ENCODE data around the gene FOXP4. TPM values are rescaled to one million over a fixed set of nuclear protein-coding genes. Genes with fewer than 3 reads are reported as not detected.

The FOXP4 gene
- polyA plus RNA-seq, 2 of the 4 experiments (the other 2 are of a cell fraction) = 2.6 to 14.2 TPM

DNA sequence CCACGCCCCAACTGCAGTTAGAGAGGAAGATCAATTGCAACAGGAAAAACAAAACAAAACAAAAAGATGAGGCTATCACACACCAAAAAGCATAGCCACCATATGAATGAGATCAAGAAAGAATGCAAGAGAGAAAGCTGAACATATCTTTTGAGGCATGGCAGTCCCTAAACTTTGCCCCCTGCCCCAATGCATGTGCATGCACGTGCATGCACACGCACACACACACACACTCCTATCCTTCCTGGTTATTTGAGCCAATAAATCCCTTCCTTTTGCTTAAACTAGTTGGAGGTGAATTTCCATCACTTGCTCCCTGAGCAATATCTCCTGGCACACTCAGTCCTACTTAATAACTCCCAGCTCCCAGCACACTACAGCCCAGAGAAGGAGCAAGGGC lies 48.6 kb upstream of the FOXP4 start:
- H3K4me2 ChIP-seq = no peak overlapping the region
- H3K27ac ChIP-seq = no peak overlapping the region
- DNase-seq (ENCODE audit: low read depth in 1 of 2, low spot score in 1 of 2) (no peak), FAIRE-seq (no peak), ATAC-seq (no peak)
- no peaks in the 10 kb centered on the region for H3K4me1 ChIP-seq
- 78% methylated on average over 3 of the region's 3 CpGs for WGBS (ENCODE audit: missing lambda C conversion rate)
- TF ChIP-seq CBX2 (IDR thresholded peaks at IDR 0.05; ENCODE audit: borderline replicate concordance, low read depth) (no peak), HOXA7 (CRISPR knock-in tag; IDR thresholded peaks at IDR 0.05) (no peak), PHF8 (IDR thresholded peaks at IDR 0.05; ENCODE audit: borderline replicate concordance, low read depth) (no peak), POLR2A (IDR thresholded peaks at IDR 0.05; ENCODE audit: low read length) (no peak), FOSL2 (IDR thresholded peaks at IDR 0.05) (no peak), FOSL2 (CRISPR knock-in tag; IDR thresholded peaks at IDR 0.05) (no peak), HOXB5 (CRISPR knock-in tag; IDR thresholded peaks at IDR 0.05) (no peak)
- TF ChIP-seq, protein P1, sequence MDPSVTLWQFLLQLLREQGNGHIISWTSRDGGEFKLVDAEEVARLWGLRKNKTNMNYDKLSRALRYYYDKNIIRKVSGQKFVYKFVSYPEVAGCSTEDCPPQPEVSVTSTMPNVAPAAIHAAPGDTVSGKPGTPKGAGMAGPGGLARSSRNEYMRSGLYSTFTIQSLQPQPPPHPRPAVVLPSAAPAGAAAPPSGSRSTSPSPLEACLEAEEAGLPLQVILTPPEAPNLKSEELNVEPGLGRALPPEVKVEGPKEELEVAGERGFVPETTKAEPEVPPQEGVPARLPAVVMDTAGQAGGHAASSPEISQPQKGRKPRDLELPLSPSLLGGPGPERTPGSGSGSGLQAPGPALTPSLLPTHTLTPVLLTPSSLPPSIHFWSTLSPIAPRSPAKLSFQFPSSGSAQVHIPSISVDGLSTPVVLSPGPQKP (IDR thresholded peaks at IDR 0.05; ENCODE audit: low read depth, low read length) = no peak
- TF ChIP-seq, protein P2, sequence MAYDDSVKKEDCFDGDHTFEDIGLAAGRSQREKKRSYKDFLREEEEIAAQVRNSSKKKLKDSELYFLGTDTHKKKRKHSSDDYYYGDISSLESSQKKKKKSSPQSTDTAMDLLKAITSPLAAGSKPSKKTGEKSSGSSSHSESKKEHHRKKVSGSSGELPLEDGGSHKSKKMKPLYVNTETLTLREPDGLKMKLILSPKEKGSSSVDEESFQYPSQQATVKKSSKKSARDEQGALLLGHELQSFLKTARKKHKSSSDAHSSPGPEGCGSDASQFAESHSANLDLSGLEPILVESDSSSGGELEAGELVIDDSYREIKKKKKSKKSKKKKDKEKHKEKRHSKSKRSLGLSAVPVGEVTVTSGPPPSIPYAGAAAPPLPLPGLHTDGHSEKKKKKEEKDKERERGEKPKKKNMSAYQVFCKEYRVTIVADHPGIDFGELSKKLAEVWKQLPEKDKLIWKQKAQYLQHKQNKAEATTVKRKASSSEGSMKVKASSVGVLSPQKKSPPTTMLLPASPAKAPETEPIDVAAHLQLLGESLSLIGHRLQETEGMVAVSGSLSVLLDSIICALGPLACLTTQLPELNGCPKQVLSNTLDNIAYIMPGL (CRISPR knock-in tag; IDR thresholded peaks at IDR 0.05; ENCODE audit: borderline replicate concordance) = no peak
- TF ChIP-seq, protein P3, sequence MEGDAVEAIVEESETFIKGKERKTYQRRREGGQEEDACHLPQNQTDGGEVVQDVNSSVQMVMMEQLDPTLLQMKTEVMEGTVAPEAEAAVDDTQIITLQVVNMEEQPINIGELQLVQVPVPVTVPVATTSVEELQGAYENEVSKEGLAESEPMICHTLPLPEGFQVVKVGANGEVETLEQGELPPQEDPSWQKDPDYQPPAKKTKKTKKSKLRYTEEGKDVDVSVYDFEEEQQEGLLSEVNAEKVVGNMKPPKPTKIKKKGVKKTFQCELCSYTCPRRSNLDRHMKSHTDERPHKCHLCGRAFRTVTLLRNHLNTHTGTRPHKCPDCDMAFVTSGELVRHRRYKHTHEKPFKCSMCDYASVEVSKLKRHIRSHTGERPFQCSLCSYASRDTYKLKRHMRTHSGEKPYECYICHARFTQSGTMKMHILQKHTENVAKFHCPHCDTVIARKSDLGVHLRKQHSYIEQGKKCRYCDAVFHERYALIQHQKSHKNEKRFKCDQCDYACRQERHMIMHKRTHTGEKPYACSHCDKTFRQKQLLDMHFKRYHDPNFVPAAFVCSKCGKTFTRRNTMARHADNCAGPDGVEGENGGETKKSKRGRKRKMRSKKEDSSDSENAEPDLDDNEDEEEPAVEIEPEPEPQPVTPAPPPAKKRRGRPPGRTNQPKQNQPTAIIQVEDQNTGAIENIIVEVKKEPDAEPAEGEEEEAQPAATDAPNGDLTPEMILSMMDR (IDR thresholded peaks at IDR 0.05) = no peak
- no peak overlapping the region for H3K4me3 ChIP-seq
- CTCF ChIA-PET = interaction anchor here (0.8 kb wide), 1 partner anchor 9 kb away, joined by 3 read pairs; no protein-coding TSS in a partner anchor
- no peaks in the 10 kb centered on the region for H3K9me3 ChIP-seq
- POLR2A ChIA-PET = interaction anchor here (0.5 kb wide), 1 partner anchor 697 kb away, joined by 4 read pairs; the partner anchor contains the start of gene GUCA1B

DNA sequence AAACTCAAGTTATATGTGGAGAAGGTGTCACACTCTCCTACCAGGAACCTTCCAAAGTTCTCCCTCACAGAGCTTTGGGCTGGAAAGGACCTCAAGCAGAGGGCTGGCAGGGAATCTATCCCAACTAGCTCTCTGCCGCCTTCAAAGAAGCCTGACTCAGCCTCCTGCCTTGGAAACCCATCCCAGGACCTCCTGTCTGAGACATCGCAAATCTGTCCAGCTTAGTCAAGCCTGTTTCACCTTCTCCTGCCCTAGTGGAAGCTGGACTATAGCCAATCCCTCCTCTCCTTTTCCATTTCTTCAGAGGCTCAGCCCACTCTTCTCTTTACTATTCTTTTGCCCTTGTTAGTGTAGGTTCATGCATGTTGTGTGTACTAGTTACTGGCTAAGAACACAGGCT lies 48.2 kb upstream of the FOXP4 start:
- Histone ChIP-seq H3K4me3 (no peak overlapping the region), H3K27ac (no peak overlapping the region), H3K4me1 (0 out of 3 replicates have a peak, but pooled peaks cover under 1% of the 10 kb centered on the region), H3K9me3 (no peaks in the 10 kb centered on the region), H3K4me2 (no peak overlapping the region)
- ATAC-seq (no peak), FAIRE-seq (no peak), DNase-seq (ENCODE audit: low read depth in 1 of 2, low spot score in 1 of 2) (no peak)
- 59% methylated on average over 2 of the region's 2 CpGs for WGBS (ENCODE audit: missing lambda C conversion rate)
- TF ChIP-seq, protein P4, sequence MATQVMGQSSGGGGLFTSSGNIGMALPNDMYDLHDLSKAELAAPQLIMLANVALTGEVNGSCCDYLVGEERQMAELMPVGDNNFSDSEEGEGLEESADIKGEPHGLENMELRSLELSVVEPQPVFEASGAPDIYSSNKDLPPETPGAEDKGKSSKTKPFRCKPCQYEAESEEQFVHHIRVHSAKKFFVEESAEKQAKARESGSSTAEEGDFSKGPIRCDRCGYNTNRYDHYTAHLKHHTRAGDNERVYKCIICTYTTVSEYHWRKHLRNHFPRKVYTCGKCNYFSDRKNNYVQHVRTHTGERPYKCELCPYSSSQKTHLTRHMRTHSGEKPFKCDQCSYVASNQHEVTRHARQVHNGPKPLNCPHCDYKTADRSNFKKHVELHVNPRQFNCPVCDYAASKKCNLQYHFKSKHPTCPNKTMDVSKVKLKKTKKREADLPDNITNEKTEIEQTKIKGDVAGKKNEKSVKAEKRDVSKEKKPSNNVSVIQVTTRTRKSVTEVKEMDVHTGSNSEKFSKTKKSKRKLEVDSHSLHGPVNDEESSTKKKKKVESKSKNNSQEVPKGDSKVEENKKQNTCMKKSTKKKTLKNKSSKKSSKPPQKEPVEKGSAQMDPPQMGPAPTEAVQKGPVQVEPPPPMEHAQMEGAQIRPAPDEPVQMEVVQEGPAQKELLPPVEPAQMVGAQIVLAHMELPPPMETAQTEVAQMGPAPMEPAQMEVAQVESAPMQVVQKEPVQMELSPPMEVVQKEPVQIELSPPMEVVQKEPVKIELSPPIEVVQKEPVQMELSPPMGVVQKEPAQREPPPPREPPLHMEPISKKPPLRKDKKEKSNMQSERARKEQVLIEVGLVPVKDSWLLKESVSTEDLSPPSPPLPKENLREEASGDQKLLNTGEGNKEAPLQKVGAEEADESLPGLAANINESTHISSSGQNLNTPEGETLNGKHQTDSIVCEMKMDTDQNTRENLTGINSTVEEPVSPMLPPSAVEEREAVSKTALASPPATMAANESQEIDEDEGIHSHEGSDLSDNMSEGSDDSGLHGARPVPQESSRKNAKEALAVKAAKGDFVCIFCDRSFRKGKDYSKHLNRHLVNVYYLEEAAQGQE (IDR thresholded peaks at IDR 0.05) = no peak
- TF ChIP-seq EP300 (IDR thresholded peaks at IDR 0.05) (no peak), ESRRA (IDR thresholded peaks at IDR 0.05; ENCODE audit: borderline replicate concordance, low read length) (no peak), HDAC2 (IDR thresholded peaks at IDR 0.05) (no peak)
- ChIA-PET POLR2A (interaction anchor here (0.5 kb wide), 1 partner anchor 697 kb away, joined by 4 read pairs; the partner anchor contains the start of gene GUCA1B), CTCF (interaction anchor here (0.8 to 1.4 kb wide), 2 partner anchors 9 to 130 kb away, joined by 3 to 4 read pairs; no protein-coding TSS in a partner anchor)

Data from A549 (cell line).